SK-N-SH (cell line): Measurements from ENCODE around the gene OBSCN. TPM values are rescaled to one million over a fixed set of nuclear protein-coding genes. Genes with fewer than 3 reads are reported as not detected.

Experiments
- CTCF ChIA-PET: fragments of 300-600, 350-600 bp; formaldehyde crosslinking; extraction: SDS; loops from one replicate; lab custom pipeline; 2021; lab: Yijun Ruan, JAX
- POLR2A ChIA-PET: fragments of 350-600 bp; sonication (Branson Sonifier 250); formaldehyde crosslinking; extraction: SDS; loops from one replicate; lab custom pipeline; 2020; ENCODE audit warnings: antibody characterized with exemption, inconsistent platforms; lab: Yijun Ruan, JAX
- DNase-seq: peaks from one replicate; pipeline ENCODE4 v3.0.0; 2012
- H2AFZ ChIP-seq: fragments of 200-600 bp; sonication (generic); 2 replicates; pipeline ENCODE4 v1.8.1; 2016; ENCODE audit warnings: antibody characterized with exemption, mild to moderate bottlenecking, low read depth
- H3F3A ChIP-seq: fragments of 200-600 bp; sonication (generic); replicated peaks from 2 replicates; pipeline ENCODE3; 2016; ENCODE audit warnings: antibody characterized with exemption, mild to moderate bottlenecking; ENCODE audit not compliant: insufficient read depth
- H3K27ac ChIP-seq, 2 experiments: fragments of 200-500 bp in 1 of 2; fragments of 200-600 bp in 1 of 2; sonication (Bioruptor generic) in 1 of 2; sonication (generic), shearing (Covaris generic) in 1 of 2; 2 replicates each; pipeline versions ENCODE4 v1.5.1 to v1.6.1; 2014 to 2016; ENCODE audit warnings: low read depth in 2 of 2, inconsistent platforms in 1 of 2, low read length in 1 of 2, mild to moderate bottlenecking in 1 of 2, mixed read lengths in 1 of 2
- H3K27me3 ChIP-seq: fragments of 200-600 bp; sonication (generic), shearing (Covaris generic); 2 replicates; pipeline ENCODE4 v1.6.1; 2016; ENCODE audit warnings: mixed run types; ENCODE audit not compliant: insufficient read depth
- H3K36me3 ChIP-seq, 2 experiments: fragments of 200-500 bp in 1 of 2; fragments of 200-600 bp in 1 of 2; sonication (Bioruptor generic) in 1 of 2; sonication (generic) in 1 of 2; replicated peaks in 1 of 2; 2 replicates each; pipeline versions ENCODE3 to v1.5.1; 2014 to 2016; ENCODE audit warnings: low read length in 1 of 2, mild to moderate bottlenecking in 1 of 2; ENCODE audit not compliant: insufficient read depth in 2 of 2, control insufficient read depth in 1 of 2
- H3K4me1 ChIP-seq, 2 experiments: fragments of 200-500 bp in 1 of 2; fragments of 200-600 bp in 1 of 2; sonication (Bioruptor generic) in 1 of 2; sonication (generic), shearing (Covaris generic) in 1 of 2; 2 replicates each; pipeline versions ENCODE4 v1.5.1 to v1.6.1; 2014 to 2016; ENCODE audit warnings: low read depth in 1 of 2, low read length in 1 of 2, mixed run types in 1 of 2; ENCODE audit not compliant: insufficient read depth in 2 of 2, control insufficient read depth in 1 of 2
- H3K4me2 ChIP-seq: fragments of 200-600 bp; sonication (generic), shearing (Covaris generic); 2 replicates; pipeline ENCODE4 v1.6.1; 2017; ENCODE audit warnings: mixed run types
- H3K4me3 ChIP-seq, 2 experiments: fragments of 200-500 bp in 1 of 2; fragments of 200-600 bp in 1 of 2; sonication (Bioruptor generic) in 1 of 2; sonication (generic), shearing (Covaris generic) in 1 of 2; 2 replicates each; pipeline versions ENCODE4 v1.5.1 to v1.8.1; 2014 to 2016; ENCODE audit warnings: low read depth in 2 of 2, inconsistent platforms in 1 of 2, low read length in 1 of 2, mild to moderate bottlenecking in 1 of 2, mixed read lengths in 1 of 2, moderate library complexity in 1 of 2
- H3K79me2 ChIP-seq: fragments of 200-600 bp; sonication (generic); 2 replicates; pipeline ENCODE4 v1.8.1; 2017; ENCODE audit warnings: mild to moderate bottlenecking; ENCODE audit not compliant: insufficient read depth
- H3K9ac ChIP-seq: fragments of 200-600 bp; sonication (generic); 2 replicates; pipeline ENCODE4 v1.6.1; 2017; ENCODE audit warnings: mixed run types
- H3K9me2 ChIP-seq: fragments of 200-600 bp; sonication (generic); 2 replicates; pipeline ENCODE4 v1.6.1; 2017; ENCODE audit warnings: mixed run types
- H3K9me3 ChIP-seq: fragments of 200-600 bp; sonication (generic); 2 replicates; pipeline ENCODE4 v1.6.1; 2017; ENCODE audit warnings: mixed run types, mild to moderate bottlenecking, moderate library complexity
- H4K20me1 ChIP-seq: fragments of 200-600 bp; sonication (generic); 2 replicates; pipeline ENCODE4 v1.6.1; 2017; ENCODE audit warnings: mild to moderate bottlenecking, mixed run types; ENCODE audit not compliant: insufficient read depth
- ELF1 ChIP-seq: IDR thresholded peaks from 2 replicates; pipeline ENCODE4 v1.4.0; 2012
- EZH2phosphoT487 ChIP-seq: fragments of 200-600 bp; sonication (generic); IDR thresholded peaks from 2 replicates; pipeline ENCODE4 v1.6.1; 2017; ENCODE audit warnings: low read depth, mixed run types, mild to moderate bottlenecking, antibody characterized with exemption, moderate library complexity, borderline replicate concordance
- FOXJ3 ChIP-seq: sonication (generic); formaldehyde crosslinking; IDR thresholded peaks from 2 replicates; pipeline ENCODE4 v1.5.1; 2020; ENCODE audit warnings: mild to moderate bottlenecking, missing genetic modification reagents
- FOXM1 ChIP-seq: IDR thresholded peaks from 2 replicates; pipeline ENCODE4 v1.4.0; 2012; ENCODE audit warnings: low read depth, mild to moderate bottlenecking
- GABPA ChIP-seq: IDR thresholded peaks from 2 replicates; pipeline ENCODE4 v1.4.0; 2012; ENCODE audit warnings: low read depth, mild to moderate bottlenecking
- JUND ChIP-seq: IDR thresholded peaks from 2 replicates; pipeline ENCODE4 v1.4.0; 2012
- MEF2A ChIP-seq: IDR thresholded peaks from 2 replicates; pipeline ENCODE4 v1.4.0; 2012; ENCODE audit warnings: low read depth, borderline replicate concordance
- NFIC ChIP-seq: IDR thresholded peaks from 2 replicates; pipeline ENCODE4 v1.4.0; 2012; ENCODE audit warnings: borderline replicate concordance
- NRF1 ChIP-seq: IDR thresholded peaks from 2 replicates; pipeline ENCODE4 v1.6.1; 2012; ENCODE audit warnings: low read depth, mild to moderate bottlenecking, low read length
- POLR2AphosphoS5 ChIP-seq: IDR thresholded peaks from 2 replicates; pipeline ENCODE4 v1.6.1; 2012; ENCODE audit warnings: low read depth, low read length
- RFX5 ChIP-seq: IDR thresholded peaks from 2 replicates; pipeline ENCODE4 v1.6.1; 2012; ENCODE audit warnings: mild to moderate bottlenecking, improper control_type of control experiment, low read length
- RXRA ChIP-seq: IDR thresholded peaks from 2 replicates; pipeline ENCODE4 v1.4.0; 2012; ENCODE audit warnings: low read depth, mild to moderate bottlenecking, borderline replicate concordance
- SMC3 ChIP-seq: IDR thresholded peaks from 2 replicates; pipeline ENCODE4 v1.6.1; 2012; ENCODE audit warnings: low read depth, low read length, improper control_type of control experiment
- TAF1 ChIP-seq: IDR thresholded peaks from 2 replicates; pipeline ENCODE4 v1.6.1; 2012; ENCODE audit warnings: low read depth, mild to moderate bottlenecking, low read length, moderate library complexity, borderline replicate concordance
- TCF12 ChIP-seq: IDR thresholded peaks from 2 replicates; pipeline ENCODE4 v1.4.0; 2012
- YY1 ChIP-seq: IDR thresholded peaks from 2 replicates; pipeline ENCODE4 v1.4.0; 2012; ENCODE audit warnings: low read depth, mild to moderate bottlenecking
- WGBS: methylation state at CpG from one replicate; pipeline ENCODE4 v1.1.6; 2017; ENCODE audit warnings: low lambda C conversion rate; 5-methylcytosine and 5-hydroxymethylcytosine counted together
- polyA plus RNA-seq, 3 experiments: library from polyadenylated mRNA; depleted of rRNA; stranded (reverse); fragments of >200 nt; gene quantifications; 2 replicates each; pipeline ENCODE4 v1.2.3, GENCODE V29; 2012
- TF ChIP-seq, protein P1 (sequence below): IDR thresholded peaks from 2 replicates; pipeline ENCODE4 v1.4.0; 2012; ENCODE audit warnings: low read depth, borderline replicate concordance
- TF ChIP-seq, protein P2 (sequence below): fragments of 150-350 bp; IDR thresholded peaks from 2 replicates; pipeline ENCODE4 v1.6.1; 2017; ENCODE audit warnings: antibody characterized with exemption, low read length, low read depth, borderline replicate concordance
- TF ChIP-seq, protein P3 (sequence below): IDR thresholded peaks from 2 replicates; pipeline ENCODE4 v1.6.1; 2012; ENCODE audit warnings: mild to moderate bottlenecking, low read depth, low read length, moderate library complexity
- TF ChIP-seq, protein P4 (sequence below): fragments of 200-600 bp; sonication (generic); IDR thresholded peaks from 2 replicates; pipeline ENCODE4 v1.6.1; 2017; ENCODE audit warnings: antibody characterized with exemption, mild to moderate bottlenecking, moderate library complexity

Gene OBSCN
- polyA plus RNA-seq, 1 of the 3 experiments (the other 2 are of a cell fraction): 4.0 TPM

DNA sequence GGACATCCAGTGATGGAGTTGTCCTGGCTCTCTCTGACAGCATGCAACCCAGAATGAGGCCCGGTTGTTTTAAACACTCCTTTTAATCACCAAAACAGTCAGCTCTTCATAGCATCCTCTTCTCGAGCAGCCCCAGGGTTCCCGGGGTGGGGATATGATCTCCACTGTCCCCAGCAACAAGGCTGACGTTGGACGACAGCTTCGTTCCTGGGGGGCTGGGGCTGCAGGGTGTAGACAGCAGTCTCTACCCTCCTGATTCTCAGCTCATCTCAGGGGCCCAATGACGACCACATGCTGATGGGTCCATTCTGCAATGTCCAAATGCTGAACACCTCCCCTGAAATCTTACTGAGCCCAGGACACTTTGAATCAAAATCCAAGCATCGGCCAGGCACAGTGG, 171.8 kb downstream of the OBSCN start:
- TF ChIP-seq, protein P1, sequence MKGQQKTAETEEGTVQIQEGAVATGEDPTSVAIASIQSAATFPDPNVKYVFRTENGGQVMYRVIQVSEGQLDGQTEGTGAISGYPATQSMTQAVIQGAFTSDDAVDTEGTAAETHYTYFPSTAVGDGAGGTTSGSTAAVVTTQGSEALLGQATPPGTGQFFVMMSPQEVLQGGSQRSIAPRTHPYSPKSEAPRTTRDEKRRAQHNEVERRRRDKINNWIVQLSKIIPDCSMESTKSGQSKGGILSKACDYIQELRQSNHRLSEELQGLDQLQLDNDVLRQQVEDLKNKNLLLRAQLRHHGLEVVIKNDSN: no peak
- no peak for TF ChIP-seq GABPA
- TF ChIP-seq TAF1: no peak
- no peak for TF ChIP-seq RXRA
- no peak for TF ChIP-seq NFIC
- no peak for TF ChIP-seq MEF2A
- TF ChIP-seq, protein P2, sequence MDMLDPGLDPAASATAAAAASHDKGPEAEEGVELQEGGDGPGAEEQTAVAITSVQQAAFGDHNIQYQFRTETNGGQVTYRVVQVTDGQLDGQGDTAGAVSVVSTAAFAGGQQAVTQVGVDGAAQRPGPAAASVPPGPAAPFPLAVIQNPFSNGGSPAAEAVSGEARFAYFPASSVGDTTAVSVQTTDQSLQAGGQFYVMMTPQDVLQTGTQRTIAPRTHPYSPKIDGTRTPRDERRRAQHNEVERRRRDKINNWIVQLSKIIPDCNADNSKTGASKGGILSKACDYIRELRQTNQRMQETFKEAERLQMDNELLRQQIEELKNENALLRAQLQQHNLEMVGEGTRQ: no peak
- no peak for TF ChIP-seq TCF12
- no peak for TF ChIP-seq SMC3
- no peak for TF ChIP-seq RFX5
- no peaks in the 10 kb centered on the region for H3K79me2 ChIP-seq
- no peaks in the 10 kb centered on the region for H4K20me1 ChIP-seq
- H3K27ac ChIP-seq: no peak overlapping the region
- no peaks in the 10 kb centered on the region for H3K9me3 ChIP-seq
- H3K27me3 ChIP-seq: no peaks in the 10 kb centered on the region
- 91% methylated on average over 8 of the region's 8 CpGs for WGBS
- H3K36me3 ChIP-seq: no peaks in the 10 kb centered on the region
- no peak for DNase-seq
- ChIA-PET CTCF (interaction anchor here (0.8 to 2.9 kb wide), 7 partner anchors 8 to 135 kb away, joined by 3 to 20 read pairs (median 4); a partner anchor contains a TSS), POLR2A (no interaction called here)
- no peak overlapping the region for H3K4me2 ChIP-seq
- peaks cover 7 to 14% of the 10 kb centered on the region in 2 experiments; a peak in 2 of 4 replicates for H3K4me1 ChIP-seq
- no peak overlapping the region for H2AFZ ChIP-seq
- no peak overlapping the region for H3K9ac ChIP-seq
- H3K9me2 ChIP-seq: no peaks in the 10 kb centered on the region
- H3F3A ChIP-seq: no peaks in the 10 kb centered on the region
- no peak overlapping the region for H3K4me3 ChIP-seq

DNA sequence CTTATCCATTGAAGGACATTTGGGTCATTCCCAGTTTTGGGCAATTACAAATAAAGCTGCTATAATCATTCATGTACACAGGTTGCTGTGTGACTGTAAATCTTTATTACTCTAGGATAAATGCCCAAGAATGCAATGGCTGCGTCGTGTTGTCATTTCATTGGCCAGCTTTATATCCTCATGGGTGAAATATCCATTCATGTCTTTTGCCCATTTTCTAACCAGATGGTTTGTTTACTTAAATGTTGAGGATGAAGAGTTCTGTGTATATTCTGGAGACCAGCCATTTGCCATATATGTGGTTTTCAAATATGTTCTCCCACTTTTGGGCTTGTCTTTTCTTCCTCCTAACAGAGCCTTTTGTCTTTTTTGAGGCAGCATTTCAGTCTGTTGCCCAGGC, 173.5 kb downstream of the OBSCN start:
- H4K20me1 ChIP-seq: no peaks in the 10 kb centered on the region
- no peaks in the 10 kb centered on the region for H3K27me3 ChIP-seq
- no peak overlapping the region for H3K27ac ChIP-seq
- no peaks in the 10 kb centered on the region for H3K9me3 ChIP-seq
- no peak overlapping the region for H2AFZ ChIP-seq
- no peak for DNase-seq
- ChIA-PET CTCF (no interaction called here), POLR2A (interaction anchor here (1.0 kb wide), 1 partner anchor 76 kb away, joined by 5 read pairs; no protein-coding TSS in a partner anchor)
- no peaks in the 10 kb centered on the region for H3K9me2 ChIP-seq
- no peak overlapping the region for H3K4me2 ChIP-seq
- peaks cover 7 to 14% of the 10 kb centered on the region in 2 experiments; a peak in 2 of 4 replicates for H3K4me1 ChIP-seq
- TF ChIP-seq FOXM1: no peak
- no peak for TF ChIP-seq POLR2AphosphoS5
- TF ChIP-seq SMC3: no peak
- TF ChIP-seq YY1: no peak
- TF ChIP-seq FOXJ3 (CRISPR knock-in tag): no peak
- no peak for TF ChIP-seq GABPA
- TF ChIP-seq NRF1: no peak
- TF ChIP-seq JUND: no peak
- TF ChIP-seq EZH2phosphoT487: no peak
- TF ChIP-seq ELF1: no peak
- no peak for TF ChIP-seq RXRA
- TF ChIP-seq, protein P3, sequence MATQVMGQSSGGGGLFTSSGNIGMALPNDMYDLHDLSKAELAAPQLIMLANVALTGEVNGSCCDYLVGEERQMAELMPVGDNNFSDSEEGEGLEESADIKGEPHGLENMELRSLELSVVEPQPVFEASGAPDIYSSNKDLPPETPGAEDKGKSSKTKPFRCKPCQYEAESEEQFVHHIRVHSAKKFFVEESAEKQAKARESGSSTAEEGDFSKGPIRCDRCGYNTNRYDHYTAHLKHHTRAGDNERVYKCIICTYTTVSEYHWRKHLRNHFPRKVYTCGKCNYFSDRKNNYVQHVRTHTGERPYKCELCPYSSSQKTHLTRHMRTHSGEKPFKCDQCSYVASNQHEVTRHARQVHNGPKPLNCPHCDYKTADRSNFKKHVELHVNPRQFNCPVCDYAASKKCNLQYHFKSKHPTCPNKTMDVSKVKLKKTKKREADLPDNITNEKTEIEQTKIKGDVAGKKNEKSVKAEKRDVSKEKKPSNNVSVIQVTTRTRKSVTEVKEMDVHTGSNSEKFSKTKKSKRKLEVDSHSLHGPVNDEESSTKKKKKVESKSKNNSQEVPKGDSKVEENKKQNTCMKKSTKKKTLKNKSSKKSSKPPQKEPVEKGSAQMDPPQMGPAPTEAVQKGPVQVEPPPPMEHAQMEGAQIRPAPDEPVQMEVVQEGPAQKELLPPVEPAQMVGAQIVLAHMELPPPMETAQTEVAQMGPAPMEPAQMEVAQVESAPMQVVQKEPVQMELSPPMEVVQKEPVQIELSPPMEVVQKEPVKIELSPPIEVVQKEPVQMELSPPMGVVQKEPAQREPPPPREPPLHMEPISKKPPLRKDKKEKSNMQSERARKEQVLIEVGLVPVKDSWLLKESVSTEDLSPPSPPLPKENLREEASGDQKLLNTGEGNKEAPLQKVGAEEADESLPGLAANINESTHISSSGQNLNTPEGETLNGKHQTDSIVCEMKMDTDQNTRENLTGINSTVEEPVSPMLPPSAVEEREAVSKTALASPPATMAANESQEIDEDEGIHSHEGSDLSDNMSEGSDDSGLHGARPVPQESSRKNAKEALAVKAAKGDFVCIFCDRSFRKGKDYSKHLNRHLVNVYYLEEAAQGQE: no peak
- TF ChIP-seq, protein P4, sequence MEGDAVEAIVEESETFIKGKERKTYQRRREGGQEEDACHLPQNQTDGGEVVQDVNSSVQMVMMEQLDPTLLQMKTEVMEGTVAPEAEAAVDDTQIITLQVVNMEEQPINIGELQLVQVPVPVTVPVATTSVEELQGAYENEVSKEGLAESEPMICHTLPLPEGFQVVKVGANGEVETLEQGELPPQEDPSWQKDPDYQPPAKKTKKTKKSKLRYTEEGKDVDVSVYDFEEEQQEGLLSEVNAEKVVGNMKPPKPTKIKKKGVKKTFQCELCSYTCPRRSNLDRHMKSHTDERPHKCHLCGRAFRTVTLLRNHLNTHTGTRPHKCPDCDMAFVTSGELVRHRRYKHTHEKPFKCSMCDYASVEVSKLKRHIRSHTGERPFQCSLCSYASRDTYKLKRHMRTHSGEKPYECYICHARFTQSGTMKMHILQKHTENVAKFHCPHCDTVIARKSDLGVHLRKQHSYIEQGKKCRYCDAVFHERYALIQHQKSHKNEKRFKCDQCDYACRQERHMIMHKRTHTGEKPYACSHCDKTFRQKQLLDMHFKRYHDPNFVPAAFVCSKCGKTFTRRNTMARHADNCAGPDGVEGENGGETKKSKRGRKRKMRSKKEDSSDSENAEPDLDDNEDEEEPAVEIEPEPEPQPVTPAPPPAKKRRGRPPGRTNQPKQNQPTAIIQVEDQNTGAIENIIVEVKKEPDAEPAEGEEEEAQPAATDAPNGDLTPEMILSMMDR: no peak
- no peaks in the 10 kb centered on the region for H3K79me2 ChIP-seq
- no peak overlapping the region for H3K4me3 ChIP-seq
- no peak overlapping the region for H3K9ac ChIP-seq
- 87% methylated on average over 2 of the region's 2 CpGs for WGBS
- no peaks in the 10 kb centered on the region for H3K36me3 ChIP-seq
- no peaks in the 10 kb centered on the region for H3F3A ChIP-seq
